Medulla oblongata (tissue), 1 donor: ENCODE measurements around the gene ABO.
"Not testable (repeated sequence)": the region's sequence is repeated elsewhere in the genome, so short reads cannot be mapped to it uniquely, and the experiment has no call there.

Source experiments
- DNase-seq: peaks from one replicate; pipeline ENCODE4 v3.0.0-alpha.2; 2015; ENCODE audit errors: extremely low spot score

Gene ABO

DNA sequence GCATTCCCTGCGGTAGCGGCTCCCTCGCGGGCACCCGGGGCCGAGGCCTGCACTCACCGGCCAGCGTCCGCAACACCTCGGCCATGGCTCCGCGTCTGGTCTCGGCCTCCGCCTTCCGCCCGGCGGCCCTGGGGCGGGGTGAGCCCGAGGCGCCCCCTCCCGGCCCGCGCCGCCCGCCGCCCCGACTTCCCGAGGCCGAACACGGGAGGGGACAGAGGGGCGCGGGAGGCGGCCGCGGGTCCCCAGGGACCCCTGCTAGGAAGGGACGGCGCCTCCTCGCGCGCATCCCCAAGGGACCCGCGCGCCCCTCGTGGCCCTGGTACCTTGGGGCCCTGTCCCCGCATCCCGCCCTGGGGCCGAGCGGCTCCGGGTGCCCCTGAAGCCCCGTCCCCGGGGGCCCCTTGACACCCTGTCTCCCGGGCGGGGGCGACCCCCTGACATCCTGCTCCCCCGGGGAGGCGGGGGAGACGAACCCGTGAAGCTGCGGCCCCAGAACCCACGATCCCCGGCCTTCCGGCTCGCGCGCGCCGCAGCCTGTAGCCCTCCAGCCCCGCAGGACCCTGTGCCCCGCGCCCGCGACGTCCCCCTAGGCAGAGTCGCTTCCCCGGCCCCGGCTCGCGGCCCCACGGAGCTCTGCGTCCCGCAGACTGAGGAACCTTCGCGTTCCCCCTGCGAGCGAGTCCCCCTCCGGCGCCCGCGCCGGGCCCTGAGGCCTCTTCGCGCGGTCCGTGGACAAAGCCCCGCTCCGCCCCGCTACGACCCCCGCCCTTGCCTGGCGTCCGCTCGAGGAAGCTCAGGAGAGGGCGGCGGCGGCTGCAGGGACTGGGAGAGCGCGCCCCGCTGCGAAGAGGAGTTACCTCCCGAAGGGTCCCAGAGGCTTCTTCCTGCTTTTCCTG lies at the start of gene ABO:
Gene ABO, minus strand, starts transcription at position 97 of the 896 bp plus-strand sequence.
- DNase-seq, result no peak

DNA sequence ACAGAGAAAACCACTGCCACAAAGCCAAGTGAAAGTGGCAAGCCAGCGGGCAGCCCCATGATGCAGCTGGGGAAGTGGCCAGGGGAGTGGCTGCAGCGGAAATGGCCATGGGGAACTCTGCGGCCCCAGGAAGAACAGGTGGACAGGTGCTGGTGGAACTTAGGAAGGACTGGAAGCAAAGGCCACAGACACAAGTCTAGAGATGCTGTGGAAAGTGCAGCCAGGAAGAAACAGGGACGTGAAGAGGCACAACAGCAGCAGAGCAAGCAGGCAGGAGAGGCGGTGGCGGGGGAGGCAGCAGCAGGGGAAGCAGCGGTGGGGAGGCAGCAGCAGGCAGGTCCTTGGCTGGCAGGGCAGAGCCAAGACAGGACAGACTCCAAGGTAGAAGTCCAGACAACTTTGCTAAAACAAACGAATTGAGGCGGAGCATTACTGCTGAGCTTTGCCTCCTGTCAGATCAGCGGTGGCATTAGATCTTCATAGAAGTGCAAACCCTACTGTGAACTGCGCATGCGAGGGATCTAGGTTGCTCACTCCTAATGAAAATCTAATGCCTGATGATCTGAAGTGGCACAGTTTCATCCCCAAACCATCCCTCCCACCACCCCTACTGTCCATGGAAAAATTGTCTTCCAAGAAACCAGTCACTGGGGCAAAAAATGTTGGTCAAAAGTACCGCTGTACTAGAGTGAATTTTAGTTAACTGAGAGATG lies 49.1 kb upstream of the ABO start:
- no peak for DNase-seq

DNA sequence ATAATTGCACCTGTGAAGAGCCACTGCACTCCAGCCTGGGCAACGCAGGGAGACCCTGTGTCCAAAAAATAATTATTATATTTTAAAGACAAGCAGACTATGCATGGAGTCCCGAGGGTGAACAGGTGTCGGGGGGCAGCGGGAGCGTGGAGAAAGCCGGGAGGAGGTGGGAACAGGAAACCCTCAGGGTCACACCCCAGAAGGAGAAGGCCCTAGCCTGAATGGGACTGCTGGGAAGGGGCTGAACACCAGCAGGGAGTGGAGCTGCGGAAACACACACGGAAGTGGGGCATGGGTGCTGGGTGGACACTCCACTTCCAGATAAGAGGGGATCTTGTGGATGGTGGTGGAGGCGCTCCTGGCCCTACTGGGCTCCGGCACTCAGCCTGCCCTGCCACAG lies 48.2 kb upstream of the ABO start:
- DNase-seq, result no peak

DNA sequence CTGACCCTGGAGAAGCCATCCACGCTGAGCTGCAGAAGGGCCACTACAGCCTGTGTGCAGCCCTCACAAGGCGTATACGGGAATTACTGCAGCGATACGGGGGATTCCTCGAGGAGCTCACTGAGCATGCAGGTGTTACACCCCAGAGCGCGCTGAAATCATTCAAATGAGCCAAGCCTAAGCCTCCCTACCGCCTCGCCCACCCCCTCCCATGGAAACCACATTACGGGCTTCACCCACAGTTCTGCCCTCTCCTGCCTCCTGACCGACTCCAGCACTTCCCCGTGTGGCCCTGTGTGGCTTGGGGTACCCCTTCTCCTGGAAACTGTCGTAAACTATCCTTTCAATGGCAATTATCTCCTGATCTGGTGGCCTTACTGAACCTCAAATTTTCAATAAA lies 47.7 kb upstream of the ABO start:
- DNase-seq, result no peak

DNA sequence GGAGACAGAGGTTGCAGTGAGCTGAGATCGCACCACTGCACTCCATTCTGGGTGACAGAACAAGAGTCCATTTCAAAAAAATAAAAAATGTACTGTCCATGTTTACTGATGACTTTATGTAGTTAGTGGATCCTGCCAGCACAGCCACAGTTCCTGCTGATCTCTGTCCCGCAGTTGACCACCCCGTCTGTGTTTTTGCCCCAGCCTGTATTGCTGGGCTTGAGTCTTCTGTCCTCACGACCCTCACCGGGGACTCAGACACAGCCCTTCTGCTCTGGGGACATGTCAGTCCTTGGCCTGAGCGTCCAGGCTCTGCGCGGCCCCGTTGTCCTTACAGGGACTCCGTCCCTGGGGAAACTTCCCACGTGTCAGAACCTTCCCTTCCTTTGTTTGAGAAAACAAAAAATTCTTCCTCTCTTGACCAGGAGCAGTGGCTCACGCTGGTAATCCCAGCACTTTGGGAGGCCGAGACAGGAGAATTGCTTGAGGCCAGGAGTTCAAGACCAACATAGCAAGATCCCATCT lies 46.5 kb upstream of the ABO start:
- DNase-seq, result no peak

DNA sequence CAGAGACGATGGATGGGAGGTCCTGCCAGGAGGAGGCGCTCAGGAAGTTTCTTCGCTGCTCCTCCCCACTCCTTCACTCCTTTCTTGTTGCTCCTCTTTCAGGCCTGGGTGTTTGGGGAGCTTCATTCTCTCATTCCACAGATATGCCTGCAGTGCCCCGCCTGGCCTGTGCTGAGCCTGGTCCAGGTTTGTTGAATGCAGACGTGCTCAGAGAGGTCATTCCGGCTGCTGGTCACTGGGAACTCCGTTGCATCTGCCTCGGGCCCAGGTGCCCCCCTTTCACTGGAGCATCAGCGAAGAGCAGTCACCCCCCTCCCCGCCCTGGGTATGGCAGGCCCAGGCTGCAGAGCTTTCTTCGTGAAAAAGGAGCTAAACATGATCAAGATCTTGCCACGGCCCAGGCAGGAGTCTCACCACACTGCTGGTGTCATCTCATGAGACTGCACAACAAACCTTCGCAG lies 45.5 kb upstream of the ABO start:
- DNase-seq, result no peak

DNA sequence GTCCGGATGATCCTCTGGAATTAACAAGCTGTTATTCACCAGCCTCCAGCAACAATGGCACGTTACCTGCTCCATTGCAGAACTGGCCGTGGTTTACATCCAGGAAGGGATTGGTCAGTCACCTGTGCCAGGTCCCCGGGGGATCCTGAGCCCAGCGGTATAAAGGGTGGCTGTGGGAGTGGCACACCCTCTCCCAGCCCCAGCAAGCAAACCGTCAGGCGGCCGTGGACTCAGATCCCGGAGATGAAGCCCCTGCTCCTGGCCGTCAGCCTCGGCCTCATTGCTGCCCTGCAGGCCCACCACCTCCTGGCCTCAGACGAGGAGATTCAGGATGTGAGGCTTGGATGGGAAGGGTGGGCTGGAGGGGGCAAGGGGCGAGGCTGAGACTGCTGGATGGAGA lies 42.5 kb upstream of the ABO start:
- DNase-seq, result not testable (repeated sequence)

DNA sequence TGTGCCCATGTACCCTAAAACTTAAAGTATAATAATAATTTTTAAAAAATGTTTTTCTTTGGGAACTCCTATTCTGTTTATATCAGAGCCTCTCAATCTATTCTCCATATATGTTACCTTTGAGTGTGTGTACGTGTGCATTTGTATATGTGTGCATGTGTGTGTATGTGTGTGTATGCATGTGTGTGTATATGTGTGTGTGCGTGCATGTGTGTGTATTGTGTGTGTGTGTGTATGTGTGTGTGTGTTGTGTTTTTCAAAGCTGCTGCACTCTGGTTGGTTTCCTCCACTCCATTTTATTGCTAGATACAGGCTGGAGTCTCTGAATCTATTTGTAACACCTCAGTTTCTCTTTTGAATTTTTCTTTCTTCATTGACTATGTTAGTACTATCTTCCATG lies 41.0 kb upstream of the ABO start:
- DNase-seq, result no peak

DNA sequence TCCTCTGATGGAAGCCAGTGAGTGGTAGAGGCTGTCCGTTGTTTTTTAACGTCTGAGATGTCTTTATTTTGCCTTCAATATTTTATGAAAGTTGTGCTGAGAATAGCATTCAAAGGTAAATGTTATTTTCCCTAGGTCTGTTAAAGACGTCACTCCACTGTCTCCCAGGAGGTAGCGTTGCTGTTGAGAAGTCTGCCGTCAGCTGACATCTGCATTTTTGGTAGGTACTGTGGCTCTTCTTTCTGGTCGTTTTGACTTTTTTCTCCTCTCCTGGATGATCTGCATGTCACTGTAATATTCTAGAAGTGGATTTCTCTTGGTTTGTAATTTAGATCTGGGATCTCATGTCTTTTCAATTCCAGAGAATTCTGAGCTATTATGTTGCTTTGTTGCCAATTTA lies 34.6 kb upstream of the ABO start:
- DNase-seq, result no peak

DNA sequence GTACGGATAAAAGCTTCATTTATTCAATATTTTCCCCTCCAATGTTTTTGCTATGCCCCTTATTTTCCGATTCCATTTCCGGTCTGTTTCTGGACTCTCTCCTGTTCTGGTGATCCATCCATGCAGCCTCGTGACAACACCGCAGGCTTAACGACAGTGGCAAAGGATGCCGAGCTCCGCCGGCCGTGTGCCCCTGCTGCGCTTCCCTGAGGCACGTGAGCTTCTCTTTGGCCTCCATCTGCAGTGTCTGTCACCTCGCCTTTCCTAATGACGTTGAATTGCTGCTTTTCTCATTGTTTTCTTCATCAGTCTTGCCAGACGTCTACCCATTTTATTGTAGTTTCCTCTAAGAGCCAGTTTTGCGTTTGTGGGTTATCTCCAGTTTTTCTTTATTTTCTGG lies 32.3 kb upstream of the ABO start:
- no peak for DNase-seq

DNA sequence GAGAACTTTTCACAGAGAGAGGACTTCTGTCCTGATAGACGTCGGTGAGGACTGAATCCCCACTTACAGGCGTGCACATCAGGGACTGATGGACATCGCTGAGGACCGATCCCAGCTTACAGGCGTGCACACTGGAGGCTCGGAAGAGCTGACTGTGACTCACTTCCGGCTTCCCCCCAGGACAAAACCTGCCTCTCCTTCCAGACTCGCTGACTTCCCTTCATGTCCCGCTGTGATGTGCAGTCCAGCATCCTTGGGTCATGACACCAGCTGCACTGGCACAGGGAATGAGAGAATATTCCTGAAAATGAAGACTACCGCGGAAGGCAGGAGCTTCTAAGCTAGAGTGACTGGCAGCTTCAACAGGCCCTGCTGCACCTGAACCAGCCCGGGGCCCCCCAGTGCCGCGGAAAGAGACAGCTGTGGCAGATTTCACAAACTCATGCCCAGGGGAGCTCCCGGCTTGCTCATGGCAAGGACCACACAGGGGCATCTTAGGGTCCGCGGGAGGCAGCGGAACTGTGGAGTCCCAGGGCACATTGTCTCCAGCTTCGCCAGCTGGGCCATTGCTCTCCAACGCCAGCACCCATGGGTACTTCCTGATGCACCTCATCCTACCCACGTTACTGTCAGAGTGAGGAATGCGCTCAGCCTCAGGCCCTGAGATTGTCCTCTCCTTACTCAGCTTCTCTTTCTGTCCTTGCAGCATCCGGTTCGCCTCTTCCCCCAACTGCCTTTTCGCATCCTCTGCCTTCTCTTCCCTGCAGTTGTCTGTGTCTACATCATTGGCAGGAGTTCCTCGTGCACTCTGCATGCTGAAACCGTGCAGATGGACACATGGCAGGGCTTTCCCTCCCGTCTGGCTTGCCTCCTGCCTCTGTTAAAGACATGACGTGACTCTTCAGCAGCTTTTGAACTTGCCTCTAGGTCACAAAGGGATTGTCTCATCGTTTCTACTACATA lies 31.5 kb upstream of the ABO start:
- no peak for DNase-seq

DNA sequence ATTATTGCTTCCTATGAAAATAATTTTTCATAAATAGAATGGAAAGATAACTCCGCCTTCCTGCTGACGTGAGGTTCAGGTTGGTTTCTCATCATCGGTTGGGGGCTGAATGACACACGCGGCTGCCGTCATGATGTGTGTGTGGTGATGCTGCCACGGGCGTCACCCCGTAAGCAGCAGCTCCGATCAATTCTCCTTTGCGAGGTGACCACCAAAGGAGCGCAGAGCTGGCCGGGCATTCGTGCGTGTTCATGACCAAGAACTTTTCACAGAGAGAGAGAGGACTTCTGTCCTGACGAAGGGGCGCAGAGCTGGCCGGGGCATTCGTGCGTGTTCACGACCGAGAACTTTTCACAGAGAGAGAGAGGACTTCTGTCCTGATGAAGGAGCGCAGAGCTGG lies 30.7 kb upstream of the ABO start:
- DNase-seq, result no peak

DNA sequence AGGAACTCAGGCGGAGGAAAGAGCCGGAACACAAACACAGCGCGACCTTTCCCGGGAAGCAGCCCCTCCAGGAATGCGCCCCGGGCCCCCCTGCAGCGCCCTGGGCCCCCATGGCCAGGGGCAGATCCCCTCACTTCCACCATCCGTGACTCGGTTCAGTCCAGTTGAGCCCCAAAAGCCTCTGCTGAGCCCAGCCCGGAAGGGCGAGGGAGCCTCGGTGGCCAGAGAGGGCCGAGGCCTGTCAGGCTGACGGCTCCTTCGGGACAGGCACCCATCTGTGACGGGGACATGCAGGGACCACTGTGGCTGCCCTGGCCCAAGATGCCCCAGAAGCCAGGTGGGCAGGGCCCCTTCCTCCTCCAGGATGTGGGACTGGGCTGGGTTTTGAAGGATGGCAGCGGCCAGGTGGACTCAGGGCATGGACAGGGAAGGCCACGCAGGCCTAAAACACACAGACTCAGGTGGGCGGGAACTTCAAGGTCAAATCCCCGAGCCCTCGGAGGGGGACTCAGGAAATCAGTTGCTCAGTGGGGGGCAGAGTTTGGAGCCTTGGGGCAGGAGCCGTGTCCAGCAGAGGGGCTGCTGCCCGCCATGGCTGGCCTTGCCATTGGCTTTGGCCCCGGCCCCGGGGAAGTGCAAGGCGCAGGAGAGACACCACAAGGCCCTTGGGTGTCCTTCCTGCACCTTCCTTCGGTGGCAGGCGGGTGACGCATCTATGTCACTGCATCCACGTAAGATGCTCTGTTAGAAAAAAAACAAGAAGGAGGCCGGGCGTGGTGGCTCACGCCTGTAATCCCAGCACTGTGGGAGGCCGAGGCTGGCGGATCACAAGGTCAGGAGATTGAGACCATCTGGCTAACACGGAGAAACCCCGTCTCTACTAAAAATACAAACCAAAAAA lies 29.7 kb upstream of the ABO start:
- DNase-seq, result no peak

DNA sequence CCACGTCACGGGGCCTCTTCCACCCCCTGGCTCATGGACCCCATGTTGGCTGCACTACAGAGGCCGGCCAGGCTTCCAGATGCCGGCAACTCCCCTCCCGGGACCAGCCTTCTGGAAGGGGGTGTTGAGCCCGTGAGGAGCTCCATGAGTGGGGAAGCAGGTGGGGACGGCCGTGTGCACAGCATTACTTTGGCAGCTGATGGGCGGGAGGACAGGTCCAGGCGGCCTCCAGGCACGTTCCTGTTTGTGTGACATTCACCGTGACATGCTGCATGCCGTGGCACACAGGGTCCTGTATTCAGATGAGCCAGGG lies 29.1 kb upstream of the ABO start:
- no peak for DNase-seq

DNA sequence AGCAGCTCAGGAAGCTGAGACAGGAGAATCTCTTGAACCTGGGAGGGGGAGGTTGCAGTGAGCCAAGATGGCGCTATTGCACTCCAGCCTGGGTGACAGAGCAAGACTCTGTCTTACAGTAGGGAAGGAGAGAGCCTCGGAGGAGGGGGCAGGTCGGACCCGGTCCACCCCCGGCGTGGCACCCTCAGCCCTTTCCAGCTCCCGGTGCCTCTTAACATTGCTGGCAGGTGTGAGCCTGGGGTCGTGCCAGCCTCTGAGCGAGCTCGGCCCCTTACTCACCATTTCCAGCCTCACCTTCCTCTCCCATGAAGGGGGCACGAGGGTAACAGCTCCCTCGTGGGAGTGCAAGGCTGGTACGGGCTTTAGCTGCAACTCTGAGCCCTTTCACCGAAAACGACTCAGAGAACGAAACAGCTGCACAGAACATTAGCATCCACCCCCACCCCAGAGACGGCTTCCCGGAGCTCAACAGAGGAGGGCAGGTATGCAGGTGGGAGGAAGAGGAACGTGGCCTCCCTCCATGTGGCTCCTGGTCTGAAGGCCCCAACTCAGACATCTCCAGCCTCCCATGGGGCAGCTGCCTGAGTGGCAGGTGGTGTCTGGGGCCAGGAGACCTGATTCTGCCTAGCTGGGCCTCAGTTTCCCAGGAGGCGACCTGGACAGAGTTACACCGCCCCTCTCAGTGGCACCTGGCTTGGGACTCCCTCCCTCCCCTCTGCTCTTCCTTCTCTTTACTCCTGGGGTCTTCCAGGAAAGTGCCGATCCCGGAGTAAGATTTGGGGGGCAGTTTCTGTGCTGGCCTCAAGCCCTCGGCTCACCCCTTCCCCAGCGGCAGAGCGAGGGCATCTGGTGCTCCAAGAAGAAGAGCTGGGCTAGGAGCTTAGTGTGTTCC lies 28.5 kb upstream of the ABO start:
- DNase-seq, result no peak

DNA sequence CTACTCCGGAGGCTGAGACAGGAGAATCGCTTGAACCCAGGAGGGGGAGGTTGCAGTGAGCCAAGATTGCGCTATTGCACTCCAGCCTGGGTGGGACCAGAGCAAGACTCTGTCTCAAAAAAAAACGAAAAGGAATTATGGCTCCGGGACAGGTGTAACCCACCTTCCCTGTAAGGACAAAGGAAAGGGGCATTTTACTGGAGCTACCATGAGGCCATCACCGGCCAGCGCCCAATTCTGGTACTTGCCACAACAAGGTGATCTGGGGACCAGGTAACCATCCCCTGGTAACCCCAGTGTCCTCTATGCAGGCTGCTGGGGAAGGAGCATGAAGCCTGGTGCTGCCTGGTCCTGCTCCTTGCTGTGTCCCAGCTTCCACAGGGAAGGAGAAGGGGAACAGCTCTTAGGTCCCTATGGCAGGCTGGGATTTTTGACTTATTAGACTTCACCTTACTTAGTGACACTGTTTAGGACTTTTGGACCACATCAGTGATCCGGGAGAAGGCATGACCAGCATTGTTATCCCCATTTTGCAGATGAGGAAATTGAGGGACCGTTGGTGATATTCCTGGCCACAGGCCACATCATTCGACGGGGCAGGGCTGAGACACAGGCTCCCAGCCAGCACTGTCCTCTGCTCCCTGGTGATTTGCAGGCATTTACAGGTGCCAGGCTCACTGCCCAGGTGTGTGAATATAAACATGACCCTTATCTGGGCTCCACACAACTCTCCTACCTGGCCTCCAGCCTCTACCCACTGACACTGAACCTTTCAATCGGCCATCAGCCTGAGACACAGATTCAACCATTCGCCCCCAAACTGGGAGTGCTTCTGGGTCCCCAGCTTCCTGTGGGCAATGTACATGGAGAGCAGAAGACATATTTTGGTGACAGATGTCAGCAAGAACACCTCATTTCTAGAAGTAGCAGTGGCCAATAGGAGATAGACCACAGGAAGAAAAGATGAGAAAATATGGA lies 26.5 kb upstream of the ABO start:
- no peak for DNase-seq

DNA sequence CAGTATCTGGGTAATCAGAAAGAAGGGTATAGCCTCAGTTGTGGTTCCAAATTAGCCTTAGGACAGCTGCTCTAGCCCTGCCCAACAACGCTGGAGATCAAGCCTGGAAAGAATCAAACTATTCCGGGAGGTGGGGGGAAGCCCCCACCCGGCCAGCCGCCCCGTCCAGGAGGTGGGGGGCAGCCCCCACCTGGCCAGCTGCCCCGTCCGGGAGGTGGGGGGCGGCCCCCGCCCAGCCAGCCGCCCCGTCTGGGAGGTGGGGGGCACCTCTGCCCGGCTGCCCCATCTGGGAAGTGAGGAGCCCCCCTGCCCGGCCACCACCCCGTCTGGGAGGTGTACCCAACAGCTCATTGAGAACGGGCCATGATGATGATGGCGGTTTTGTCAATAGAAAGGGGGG lies 25.0 kb upstream of the ABO start:
- not testable (repeated sequence) for DNase-seq

DNA sequence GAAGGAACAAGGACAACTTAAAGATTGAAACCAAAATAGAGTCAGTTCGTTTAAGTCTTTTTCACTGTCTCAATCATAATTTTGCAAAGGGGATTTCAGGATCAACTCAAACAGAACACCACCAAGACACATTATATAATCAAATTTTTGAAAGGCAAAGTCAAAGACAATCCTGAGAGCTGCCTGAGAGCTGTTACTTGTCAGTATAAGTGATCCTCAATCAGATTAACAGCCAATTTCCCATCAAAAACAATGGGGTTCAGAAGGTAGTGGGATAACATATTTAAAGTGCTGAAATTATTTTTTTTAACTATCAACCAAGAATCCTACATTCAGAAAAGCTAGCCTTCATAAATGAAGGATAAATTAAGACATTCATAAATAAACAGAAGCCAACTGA lies 19.3 kb upstream of the ABO start:
- DNase-seq, result no peak
